ENCODE results near the gene MBNL2. TPM values are rescaled to one million over a fixed set of nuclear protein-coding genes. Genes with fewer than 3 reads are reported as not detected.

Gene MBNL2
- total and polyA plus RNA-seq, 4 donors, result 26.5 to 79.4 (median 55.7) TPM

DNA sequence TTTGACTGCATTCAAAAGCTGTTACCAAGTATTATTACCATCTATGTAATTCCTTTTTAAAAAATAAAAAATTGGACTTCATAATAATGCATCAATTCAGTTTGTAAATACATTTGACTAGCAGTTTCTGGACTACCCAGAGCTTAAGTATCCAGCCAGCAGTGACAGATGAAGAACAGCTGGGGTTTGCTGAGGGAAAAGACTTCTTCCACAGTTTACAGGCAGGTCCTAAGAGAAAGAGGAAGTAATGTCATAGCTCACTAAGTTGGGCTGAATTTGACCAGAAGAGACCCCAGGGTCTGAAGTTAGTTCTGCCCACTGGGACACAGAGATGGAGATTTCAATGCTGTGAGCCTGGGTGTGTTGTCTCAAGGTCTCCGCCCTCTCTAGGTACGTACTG is 96.4 kb downstream of the MBNL2 start:
- H3K27ac ChIP-seq (ENCODE audit: low read depth in 1 of 2, low read length in 2 of 2), result no peak overlapping the region
- H3K9me3 ChIP-seq (ENCODE audit: control insufficient read depth, low read length), result no peaks in the 10 kb centered on the region
- DNase-seq (no peak), ATAC-seq (ENCODE audit: low FRiP score) (no peak)
- 80% methylated on average over 2 of the region's 2 CpGs for WGBS, 2 donors
- peaks cover 0 to 4% of the 10 kb centered on the region in 2 donors for H3K4me1 ChIP-seq (ENCODE audit: control insufficient read depth in 1 of 2, insufficient read depth in 2 of 2, low read length in 2 of 2)
- no peaks in the 10 kb centered on the region for H3K36me3 ChIP-seq (ENCODE audit: control insufficient read depth in 1 of 2, insufficient read depth in 2 of 2, low read length in 1 of 2)
- H3K4me3 ChIP-seq (ENCODE audit: low read length in 2 of 2), result no peak overlapping the region
- intact Hi-C loops (cut with DNase I), result no loop called here
- H3K27me3 ChIP-seq (ENCODE audit: control insufficient read depth in 1 of 2, insufficient read depth in 2 of 2, low read length in 1 of 2), result no peaks in the 10 kb centered on the region

DNA sequence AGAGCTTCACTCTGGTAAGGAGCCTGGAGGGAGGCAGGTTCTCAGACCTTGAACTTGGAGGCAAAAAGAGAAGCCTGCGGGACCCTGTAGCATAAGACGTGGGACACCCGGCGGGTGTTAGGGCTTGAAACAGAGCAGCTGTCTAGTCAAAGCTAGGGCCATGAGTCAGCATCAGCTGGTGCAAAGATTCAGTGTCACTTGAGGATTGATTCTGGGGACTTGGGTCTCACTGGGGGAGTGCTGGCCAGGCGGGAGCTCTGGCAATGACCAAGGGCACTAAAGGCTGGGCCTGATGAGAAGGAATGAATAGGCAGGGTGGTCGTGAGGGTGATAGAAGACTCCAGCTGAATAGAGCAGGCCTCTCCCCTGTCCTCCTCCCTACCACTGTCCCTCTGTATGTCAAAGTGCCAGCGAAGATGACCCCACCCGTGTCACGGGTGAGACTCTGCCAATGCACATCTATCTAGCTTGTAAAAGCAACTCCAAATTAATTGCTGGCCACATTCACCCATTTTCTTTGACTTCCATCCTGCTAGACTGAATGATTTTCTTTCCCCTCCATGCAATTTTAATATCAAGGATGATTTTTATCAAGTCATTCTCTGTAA is 97.1 kb downstream of the MBNL2 start:
- Histone ChIP-seq H3K4me3 (ENCODE audit: low read length in 2 of 2) (no peak overlapping the region), H3K9me3 (ENCODE audit: control insufficient read depth, low read length) (no peaks in the 10 kb centered on the region), H3K4me1 (ENCODE audit: control insufficient read depth in 1 of 2, insufficient read depth in 2 of 2, low read length in 2 of 2) (peaks cover 0 to 4% of the 10 kb centered on the region in 2 donors), H3K27me3 (ENCODE audit: control insufficient read depth in 1 of 2, insufficient read depth in 2 of 2, low read length in 1 of 2) (no peaks in the 10 kb centered on the region), H3K36me3 (ENCODE audit: control insufficient read depth in 1 of 2, insufficient read depth in 2 of 2, low read length in 1 of 2) (no peaks in the 10 kb centered on the region), H3K27ac (ENCODE audit: low read depth in 1 of 2, low read length in 2 of 2) (no peak overlapping the region)
- DNase-seq (no peak), ATAC-seq (ENCODE audit: low FRiP score) (no peak)
- intact Hi-C loops (cut with DNase I), result no loop called here
- WGBS, 2 donors, result 73 to 75% methylated on average over 9 of the region's 9 CpGs

DNA sequence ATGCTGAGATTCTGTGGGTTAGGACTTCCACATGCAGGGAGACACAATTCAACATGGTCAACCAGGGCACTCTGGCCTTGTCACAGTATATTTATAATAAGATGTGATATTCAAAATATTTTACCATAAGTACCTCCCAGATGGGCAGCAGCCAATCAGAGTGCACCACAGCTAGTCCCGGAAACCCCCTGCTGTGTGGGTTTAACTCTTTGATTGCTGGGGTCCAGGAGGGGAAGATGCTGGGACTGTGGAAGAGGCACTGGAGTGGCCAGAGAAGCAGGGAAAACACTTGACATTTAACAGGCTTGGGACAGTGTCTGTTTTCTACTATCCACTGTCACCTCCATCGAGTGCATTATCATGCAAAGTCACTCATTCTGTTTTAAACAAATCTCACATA is 99.0 kb downstream of the MBNL2 start:
- Histone ChIP-seq H3K27me3 (ENCODE audit: control insufficient read depth in 1 of 2, insufficient read depth in 2 of 2, low read length in 1 of 2) (no peaks in the 10 kb centered on the region), H3K27ac (ENCODE audit: low read depth in 1 of 2, low read length in 2 of 2) (no peak overlapping the region), H3K9me3 (ENCODE audit: control insufficient read depth, low read length) (no peaks in the 10 kb centered on the region), H3K4me1 (ENCODE audit: control insufficient read depth in 1 of 2, insufficient read depth in 2 of 2, low read length in 2 of 2) (peaks cover 0 to 4% of the 10 kb centered on the region in 2 donors), H3K36me3 (ENCODE audit: control insufficient read depth in 1 of 2, insufficient read depth in 2 of 2, low read length in 1 of 2) (no peaks in the 10 kb centered on the region), H3K4me3 (ENCODE audit: low read length in 2 of 2) (no peak overlapping the region)
- ATAC-seq (ENCODE audit: low FRiP score) (no peak), DNase-seq (no peak)
- intact Hi-C loops (cut with DNase I), result no loop called here
- 22 to 23% methylated on average over 2 of the region's 2 CpGs for whole genome bisulfite sequencing, 2 donors

DNA sequence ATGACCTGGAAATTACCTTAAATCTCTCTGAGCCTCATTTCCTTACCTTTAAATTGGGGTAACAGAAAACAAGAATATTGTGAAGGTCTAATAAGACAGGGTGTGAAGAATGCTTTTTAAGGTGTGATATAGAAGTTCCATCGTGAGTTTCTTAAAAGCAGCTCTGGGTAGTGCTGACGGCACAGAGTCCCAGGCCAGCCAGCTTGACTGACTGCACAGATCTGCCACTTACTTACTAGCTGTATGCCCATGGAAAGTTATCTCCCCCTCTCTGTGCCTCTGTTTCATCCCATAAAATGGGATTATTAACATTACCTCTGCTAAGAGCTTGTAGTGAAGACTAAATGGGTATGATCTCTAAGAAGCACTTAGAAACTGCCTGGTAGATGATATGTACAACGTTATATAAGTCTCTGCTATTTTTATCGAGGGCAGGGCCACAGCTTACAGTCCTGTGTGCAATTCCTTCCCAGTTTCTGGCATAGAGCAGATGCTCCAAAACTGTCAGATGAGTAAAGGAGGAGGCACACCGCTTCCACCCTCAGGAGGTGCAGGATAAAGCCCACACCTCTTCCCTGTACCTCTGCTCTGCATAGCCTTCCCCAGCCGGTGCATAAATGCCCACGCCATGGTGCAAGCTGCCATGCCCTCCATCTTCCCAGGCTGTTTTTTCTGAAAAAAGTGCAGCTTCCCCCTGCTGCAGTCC is 99.6 kb downstream of the MBNL2 start:
- Histone ChIP-seq H3K4me3 (ENCODE audit: low read length in 2 of 2) (no peak overlapping the region), H3K27ac (ENCODE audit: low read depth in 1 of 2, low read length in 2 of 2) (no peak overlapping the region), H3K9me3 (ENCODE audit: control insufficient read depth, low read length) (no peaks in the 10 kb centered on the region), H3K4me1 (ENCODE audit: control insufficient read depth in 1 of 2, insufficient read depth in 2 of 2, low read length in 2 of 2) (peaks cover 0 to 4% of the 10 kb centered on the region in 2 donors), H3K27me3 (ENCODE audit: control insufficient read depth in 1 of 2, insufficient read depth in 2 of 2, low read length in 1 of 2) (no peaks in the 10 kb centered on the region), H3K36me3 (ENCODE audit: control insufficient read depth in 1 of 2, insufficient read depth in 2 of 2, low read length in 1 of 2) (no peaks in the 10 kb centered on the region)
- DNase-seq (no peak), ATAC-seq (ENCODE audit: low FRiP score) (peak; percentile 27)
- 58 to 59% methylated on average over 7 of the region's 7 CpGs for WGBS, 2 donors
- intact Hi-C loops (cut with DNase I), result no loop called here

DNA sequence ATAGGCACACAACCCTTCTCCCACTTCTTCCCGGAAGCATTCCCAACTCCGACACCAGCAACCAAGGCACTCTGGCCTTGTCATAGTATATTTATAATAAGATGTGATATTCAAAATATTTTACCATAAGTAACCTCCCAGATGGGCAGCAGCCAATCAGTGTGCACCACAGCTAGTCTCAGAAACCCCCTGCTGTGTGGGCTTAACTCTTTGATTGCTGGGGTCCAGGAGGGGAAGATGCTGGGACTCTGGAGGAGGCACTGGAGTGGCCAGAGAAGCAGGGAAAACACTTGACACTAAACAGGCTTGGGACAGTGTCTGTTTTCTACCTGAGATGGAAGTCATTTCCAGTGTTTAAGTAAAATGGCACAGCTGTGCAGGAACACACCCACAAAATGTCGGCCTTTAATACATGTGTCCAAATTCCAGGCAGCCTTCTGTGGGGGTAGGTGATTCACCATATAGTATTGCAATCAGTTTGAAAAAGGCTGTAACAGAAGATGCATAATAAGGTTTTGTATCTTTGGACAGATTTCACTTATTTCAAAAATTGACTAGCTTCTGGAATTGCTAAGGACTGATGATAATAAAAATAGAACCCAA is 100.7 kb downstream of the MBNL2 start:
- peaks cover 0 to 4% of the 10 kb centered on the region in 2 donors for H3K4me1 ChIP-seq (ENCODE audit: control insufficient read depth in 1 of 2, insufficient read depth in 2 of 2, low read length in 2 of 2)
- H3K36me3 ChIP-seq (ENCODE audit: control insufficient read depth in 1 of 2, insufficient read depth in 2 of 2, low read length in 1 of 2), result no peaks in the 10 kb centered on the region
- no peak overlapping the region for H3K4me3 ChIP-seq (ENCODE audit: low read length in 2 of 2)
- ATAC-seq (ENCODE audit: low FRiP score) (no peak), DNase-seq (no peak)
- H3K9me3 ChIP-seq (ENCODE audit: control insufficient read depth, low read length), result no peaks in the 10 kb centered on the region
- intact Hi-C loops (cut with DNase I), result no loop called here
- 96 to 98% methylated on average over 3 of the region's 3 CpGs for WGBS, 2 donors
- no peak overlapping the region for H3K27ac ChIP-seq (ENCODE audit: low read depth in 1 of 2, low read length in 2 of 2)
- H3K27me3 ChIP-seq (ENCODE audit: control insufficient read depth in 1 of 2, insufficient read depth in 2 of 2, low read length in 1 of 2), result no peaks in the 10 kb centered on the region

DNA sequence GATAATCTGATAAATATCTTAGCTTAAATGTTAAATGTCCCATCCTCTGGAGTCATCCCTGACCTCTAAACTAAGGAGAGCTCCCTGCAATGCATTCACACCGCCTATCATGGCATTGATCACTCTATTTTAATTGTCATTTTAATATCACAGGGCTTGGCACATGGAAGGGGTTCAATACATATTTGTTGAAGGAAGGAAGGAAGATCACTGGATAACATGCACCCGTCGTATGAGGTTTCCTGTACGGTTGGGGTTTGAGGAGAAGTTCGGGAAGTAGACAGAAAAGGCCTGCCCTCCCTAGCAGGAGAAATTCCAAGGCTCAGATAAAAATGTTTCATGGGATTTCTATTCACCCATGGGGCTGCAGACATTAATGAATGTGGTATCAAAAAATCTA is 102.0 kb downstream of the MBNL2 start:
- H3K27me3 ChIP-seq (ENCODE audit: control insufficient read depth in 1 of 2, insufficient read depth in 2 of 2, low read length in 1 of 2), result no peaks in the 10 kb centered on the region
- no peak for DNase-seq
- no peak overlapping the region for H3K27ac ChIP-seq (ENCODE audit: low read depth in 1 of 2, low read length in 2 of 2)
- WGBS, 2 donors, result 93 to 95% methylated on average over 5 of the region's 5 CpGs
- H3K4me1 ChIP-seq (ENCODE audit: control insufficient read depth in 1 of 2, insufficient read depth in 2 of 2, low read length in 2 of 2), result peaks cover 0 to 7% of the 10 kb centered on the region in 2 donors
- intact Hi-C loops (cut with DNase I), result no loop called here
- no peaks in the 10 kb centered on the region for H3K9me3 ChIP-seq (ENCODE audit: control insufficient read depth, low read length)
- ATAC-seq (ENCODE audit: low FRiP score), result no peak
- H3K36me3 ChIP-seq (ENCODE audit: control insufficient read depth in 1 of 2, insufficient read depth in 2 of 2, low read length in 1 of 2), result no peaks in the 10 kb centered on the region
- H3K4me3 ChIP-seq (ENCODE audit: low read length in 2 of 2), result no peak overlapping the region

DNA sequence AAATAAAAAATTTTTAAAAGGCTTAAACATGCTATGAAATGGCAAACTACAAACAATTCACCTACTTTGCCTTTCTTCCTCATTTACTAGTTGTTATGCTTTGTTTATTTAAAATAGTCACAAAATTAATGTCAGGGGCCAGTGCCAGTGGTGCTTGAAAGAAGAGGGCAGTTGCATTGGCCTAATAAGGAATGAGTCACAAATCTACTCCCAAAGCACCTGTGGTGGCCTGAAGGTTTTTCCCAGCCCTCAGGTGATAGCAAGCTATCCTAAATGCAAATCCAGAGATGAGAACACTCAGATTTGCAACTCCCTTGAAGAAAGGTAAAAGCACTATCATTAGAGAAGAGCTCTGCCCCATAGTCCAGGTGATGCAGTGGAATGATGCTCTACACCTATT is 103.6 kb downstream of the MBNL2 start:
- Histone ChIP-seq H3K9me3 (ENCODE audit: control insufficient read depth, low read length) (no peaks in the 10 kb centered on the region), H3K4me3 (ENCODE audit: low read length in 2 of 2) (no peak overlapping the region), H3K4me1 (ENCODE audit: control insufficient read depth in 1 of 2, insufficient read depth in 2 of 2, low read length in 2 of 2) (peaks cover 0 to 7% of the 10 kb centered on the region in 2 donors), H3K36me3 (ENCODE audit: control insufficient read depth in 1 of 2, insufficient read depth in 2 of 2, low read length in 1 of 2) (no peaks in the 10 kb centered on the region), H3K27ac (ENCODE audit: low read depth in 1 of 2, low read length in 2 of 2) (no peak overlapping the region), H3K27me3 (ENCODE audit: control insufficient read depth in 1 of 2, insufficient read depth in 2 of 2, low read length in 1 of 2) (no peaks in the 10 kb centered on the region)
- ATAC-seq (ENCODE audit: low FRiP score) (no peak), DNase-seq (no peak)
- intact Hi-C loops (cut with DNase I), result no loop called here

DNA sequence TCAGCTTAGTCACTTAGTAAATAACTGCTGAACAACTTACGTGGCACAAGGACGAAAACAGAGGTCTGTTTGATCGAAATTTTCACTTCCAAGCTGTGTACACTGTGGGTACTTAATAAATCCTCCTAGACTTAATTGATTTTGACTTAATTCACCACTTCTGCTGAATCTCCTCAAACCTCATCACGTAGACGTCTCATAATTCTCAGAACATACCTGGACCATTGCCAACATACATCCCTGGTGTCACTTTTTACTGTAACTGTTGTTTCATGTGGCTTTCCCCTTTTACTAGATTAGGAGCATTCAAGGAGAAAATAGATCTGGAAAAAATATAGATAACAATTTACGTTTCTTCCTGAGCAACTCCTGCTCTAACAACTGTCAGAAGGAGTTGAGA is 105.0 kb downstream of the MBNL2 start:
- Histone ChIP-seq H3K27ac (ENCODE audit: low read depth in 1 of 2, low read length in 2 of 2) (no peak overlapping the region), H3K27me3 (ENCODE audit: control insufficient read depth in 1 of 2, insufficient read depth in 2 of 2, low read length in 1 of 2) (no peaks in the 10 kb centered on the region), H3K9me3 (ENCODE audit: control insufficient read depth, low read length) (no peaks in the 10 kb centered on the region), H3K4me3 (ENCODE audit: low read length in 2 of 2) (no peak overlapping the region), H3K36me3 (ENCODE audit: control insufficient read depth in 1 of 2, insufficient read depth in 2 of 2, low read length in 1 of 2) (no peaks in the 10 kb centered on the region), H3K4me1 (ENCODE audit: control insufficient read depth in 1 of 2, insufficient read depth in 2 of 2, low read length in 2 of 2) (peaks cover 0 to 4% of the 10 kb centered on the region in 2 donors)
- intact Hi-C loops (cut with DNase I), result no loop called here
- 74 to 77% methylated on average over 6 of the region's 6 CpGs for WGBS, 2 donors
- no peak for ATAC-seq (ENCODE audit: low FRiP score)
- no peak for DNase-seq

Data from aorta (tissue), 5 donors.